SK-N-MC (cell line): Measurements from ENCODE around the gene SPATA31C1.
"Not testable (repeated sequence)": the region's sequence is repeated elsewhere in the genome, so short reads cannot be mapped to it uniquely, and the experiment has no call there.

Experiments used
- DNase-seq: peaks from one replicate; pipeline ENCODE4 v3.0.0-alpha.2; 2011; ENCODE audit warnings: low read depth, low spot score
- H3K27ac ChIP-seq: fragments of 200-600 bp; sonication (generic); 2 replicates; pipeline ENCODE4 v1.5.1; 2016; ENCODE audit warnings: mixed run types
- H3K36me3 ChIP-seq: fragments of 200-600 bp; sonication (generic); 2 replicates; pipeline ENCODE4 v1.6.1; 2017; ENCODE audit warnings: antibody characterized with exemption, low read length, mixed read lengths; ENCODE audit not compliant: insufficient read depth
- H3K4me3 ChIP-seq: fragments of 200-600 bp; sonication (generic); 2 replicates; pipeline ENCODE4 v1.5.1; 2016
- H3K9ac ChIP-seq: fragments of 200-600 bp; sonication (generic); 2 replicates; pipeline ENCODE4 v1.8.0; 2017; ENCODE audit warnings: mixed run types, mixed read lengths; ENCODE audit not compliant: insufficient read length
- H3K9me3 ChIP-seq: fragments of 200-600 bp; sonication (generic); 2 replicates; pipeline ENCODE4 v1.6.1; 2017; ENCODE audit warnings: low read depth, mild to moderate bottlenecking, antibody characterized with exemption, low read length, moderate library complexity, mixed read lengths
- EZH2 ChIP-seq: fragments of 200-600 bp; sonication (generic); IDR thresholded peaks from one replicate; pipeline ENCODE4 v1.6.1; 2017; ENCODE audit warnings: antibody characterized with exemption
- FOXP2 ChIP-seq: optimal IDR thresholded peaks from 2 replicates; pipeline ENCODE3; 2011; ENCODE audit warnings: mild to moderate bottlenecking, moderate library complexity; ENCODE audit not compliant: insufficient read depth; ENCODE audit errors: extremely low read length, control extremely low read depth
- POLR2AphosphoS5 ChIP-seq: IDR thresholded peaks from 2 replicates; pipeline ENCODE4 v1.6.1; 2012; ENCODE audit warnings: mild to moderate bottlenecking, low read depth, low read length, borderline replicate concordance

SPATA31C1 gene

DNA sequence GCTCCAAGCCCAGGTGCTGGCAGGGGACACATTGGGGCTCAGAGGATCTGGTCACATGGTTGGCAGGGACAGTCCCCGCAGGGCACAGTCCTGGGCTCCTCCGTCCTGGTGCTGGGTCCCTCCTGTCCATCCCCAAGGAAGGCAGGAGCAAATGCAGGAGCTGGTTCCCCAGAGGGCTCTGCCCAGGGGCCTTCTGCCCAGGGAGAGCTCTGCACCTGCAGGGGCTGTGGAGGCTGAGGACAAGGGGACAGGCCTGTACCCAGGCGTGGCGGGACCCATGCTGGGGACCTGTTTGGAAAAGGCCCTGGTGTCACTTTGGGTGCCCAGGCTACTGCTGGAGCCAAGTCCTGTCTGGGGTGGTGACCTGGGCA is 27.9 kb upstream of the SPATA31C1 start:
- peaks cover 5% of the 10 kb centered on the region; the same call in 1 of the 2 replicates for H3K36me3 ChIP-seq
- H3K27ac ChIP-seq, result no peak overlapping the region
- TF ChIP-seq POLR2AphosphoS5, result no peak
- TF ChIP-seq EZH2, result no peak
- no peak for TF ChIP-seq FOXP2
- no peak overlapping the region for H3K9ac ChIP-seq
- no peak for DNase-seq
- H3K4me3 ChIP-seq, result no peak overlapping the region
- no peaks in the 10 kb centered on the region for H3K9me3 ChIP-seq

DNA sequence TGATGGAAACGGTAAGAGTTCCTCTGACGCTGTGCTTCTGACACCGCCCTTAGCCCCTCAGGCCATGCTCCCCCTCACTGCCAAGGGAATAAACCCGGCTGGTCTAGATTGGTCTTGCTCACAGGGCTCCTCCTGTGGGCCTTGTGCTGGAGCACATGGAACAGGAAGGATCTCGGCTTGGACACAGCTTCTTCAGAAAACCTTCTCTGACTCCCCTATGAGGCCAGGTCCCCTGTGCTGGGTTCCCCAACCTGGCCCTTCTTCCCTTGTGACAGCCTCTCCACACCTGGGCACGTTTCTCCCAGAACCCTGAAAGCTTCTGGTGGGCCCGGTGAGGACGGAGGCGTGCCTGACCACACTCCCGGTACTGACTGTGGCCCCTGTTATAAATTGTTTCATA is 26.9 kb upstream of the SPATA31C1 start:
- Histone ChIP-seq H3K27ac (no peak overlapping the region), H3K36me3 (peaks cover 9% of the 10 kb centered on the region; the same call in 1 of the 2 replicates), H3K9me3 (no peaks in the 10 kb centered on the region), H3K4me3 (no peak overlapping the region), H3K9ac (no peak overlapping the region)
- DNase-seq, result no peak
- TF ChIP-seq FOXP2 (no peak), POLR2AphosphoS5 (no peak), EZH2 (no peak)

DNA sequence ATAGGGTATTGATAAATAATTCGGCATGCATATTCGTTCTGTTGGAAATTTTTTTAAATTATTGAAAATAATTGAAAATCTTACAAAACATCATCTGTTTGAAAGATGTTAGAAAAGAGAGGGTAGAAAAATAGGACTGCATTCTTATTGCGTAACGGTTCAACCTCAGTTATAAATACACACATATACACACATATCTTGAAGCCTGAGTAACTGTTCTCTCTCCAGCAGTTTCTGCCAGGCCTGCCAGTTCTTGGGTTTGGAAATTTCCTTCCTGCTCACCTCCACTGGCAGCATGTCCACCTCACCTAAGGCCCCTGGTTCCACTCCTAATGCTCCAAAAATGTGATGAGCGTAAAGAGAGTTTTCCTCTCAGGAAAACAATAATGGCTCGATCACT is 26.0 kb upstream of the SPATA31C1 start:
- no peak overlapping the region for H3K4me3 ChIP-seq
- TF ChIP-seq EZH2, result no peak
- no peak for TF ChIP-seq FOXP2
- no peak for TF ChIP-seq POLR2AphosphoS5
- no peak overlapping the region for H3K9ac ChIP-seq
- H3K36me3 ChIP-seq, result peaks cover 9% of the 10 kb centered on the region; the same call in 1 of the 2 replicates
- DNase-seq, result no peak
- no peaks in the 10 kb centered on the region for H3K9me3 ChIP-seq
- no peak overlapping the region for H3K27ac ChIP-seq

DNA sequence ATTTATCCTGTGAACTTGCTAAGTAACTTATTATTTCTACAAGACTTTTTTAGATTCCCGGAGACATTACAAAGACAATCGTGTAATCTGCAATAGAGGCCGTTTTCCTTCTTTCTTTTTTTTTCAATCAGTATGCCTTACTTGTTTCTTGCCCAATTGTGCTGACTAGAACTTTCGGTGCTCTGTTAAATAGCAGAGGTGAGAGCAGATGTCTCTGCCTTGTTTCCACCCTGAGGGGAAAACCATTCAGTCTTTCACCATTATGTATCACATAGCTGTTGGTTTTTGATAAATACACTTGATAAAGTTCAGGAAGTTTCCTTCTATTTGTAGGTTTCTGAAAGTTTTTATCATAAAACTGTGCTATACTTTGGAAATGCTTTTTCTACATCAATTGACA is 24.8 kb upstream of the SPATA31C1 start:
- no peak overlapping the region for H3K27ac ChIP-seq
- no peak for DNase-seq
- no peak for TF ChIP-seq POLR2AphosphoS5
- no peak for TF ChIP-seq EZH2
- no peak overlapping the region for H3K4me3 ChIP-seq
- H3K36me3 ChIP-seq, result peaks cover 9% of the 10 kb centered on the region; the same call in 1 of the 2 replicates
- H3K9me3 ChIP-seq, result no peaks in the 10 kb centered on the region
- H3K9ac ChIP-seq, result no peak overlapping the region

DNA sequence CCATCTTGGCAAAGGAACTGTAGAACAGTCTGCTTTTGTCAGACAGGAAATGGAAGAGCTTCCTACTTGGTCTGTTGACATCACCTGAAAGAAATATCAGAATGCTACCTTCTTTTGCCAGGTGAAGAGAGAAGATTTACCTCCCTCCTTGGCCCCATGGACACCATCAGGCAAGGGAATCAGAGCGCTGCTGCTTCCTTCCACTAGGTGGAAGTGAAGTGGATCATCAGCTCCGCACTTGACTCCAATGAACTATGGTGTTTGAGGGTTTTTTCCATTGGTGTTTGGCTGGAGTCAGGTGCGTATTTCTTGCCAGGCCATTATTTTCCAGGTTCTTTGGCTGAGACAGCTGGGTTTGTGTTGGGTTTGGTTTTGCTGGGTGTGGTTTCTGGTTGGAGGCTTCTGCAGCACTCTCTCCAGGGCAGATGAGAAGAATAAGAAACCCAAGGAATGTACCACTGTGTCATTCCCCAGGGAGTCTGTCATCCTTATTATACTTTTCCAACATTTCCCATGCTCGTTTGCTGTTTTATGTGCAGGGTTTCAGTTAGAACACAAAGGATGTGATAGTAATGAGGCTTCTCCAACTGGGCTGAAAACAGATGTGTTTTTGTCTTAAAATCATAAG is 22.6 kb upstream of the SPATA31C1 start:
- TF ChIP-seq POLR2AphosphoS5 (no peak), FOXP2 (no peak), EZH2 (no peak)
- Histone ChIP-seq H3K9ac (no peak overlapping the region), H3K36me3 (peaks cover 9% of the 10 kb centered on the region; the same call in 1 of the 2 replicates), H3K9me3 (no peaks in the 10 kb centered on the region), H3K27ac (no peak overlapping the region), H3K4me3 (no peak overlapping the region)
- DNase-seq, result no peak

DNA sequence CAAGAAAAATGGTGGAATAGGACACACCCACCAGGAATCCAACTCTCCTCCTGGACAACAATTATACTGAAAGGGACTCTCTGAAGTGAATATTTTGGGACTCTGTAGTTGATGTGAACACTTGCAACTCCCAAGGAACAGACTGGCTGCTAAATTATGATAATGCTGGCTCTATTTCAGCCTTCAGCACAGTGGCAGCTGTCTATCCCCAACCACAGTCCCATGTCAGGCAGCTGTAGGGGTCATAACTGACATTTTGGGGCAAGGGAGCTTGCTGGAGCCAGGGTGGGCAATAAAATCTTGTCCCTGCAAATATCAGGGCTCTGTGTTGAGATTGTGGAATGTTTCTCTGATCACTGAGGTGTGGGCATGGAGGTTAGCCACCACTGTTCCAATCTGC is 20.9 kb upstream of the SPATA31C1 start:
- H3K27ac ChIP-seq, result no peak overlapping the region
- H3K9ac ChIP-seq, result no peak overlapping the region
- TF ChIP-seq EZH2 (no peak), POLR2AphosphoS5 (no peak), FOXP2 (no peak)
- H3K4me3 ChIP-seq, result no peak overlapping the region
- peaks cover 9% of the 10 kb centered on the region; the same call in 1 of the 2 replicates for H3K36me3 ChIP-seq
- no peak for DNase-seq
- H3K9me3 ChIP-seq, result no peaks in the 10 kb centered on the region

DNA sequence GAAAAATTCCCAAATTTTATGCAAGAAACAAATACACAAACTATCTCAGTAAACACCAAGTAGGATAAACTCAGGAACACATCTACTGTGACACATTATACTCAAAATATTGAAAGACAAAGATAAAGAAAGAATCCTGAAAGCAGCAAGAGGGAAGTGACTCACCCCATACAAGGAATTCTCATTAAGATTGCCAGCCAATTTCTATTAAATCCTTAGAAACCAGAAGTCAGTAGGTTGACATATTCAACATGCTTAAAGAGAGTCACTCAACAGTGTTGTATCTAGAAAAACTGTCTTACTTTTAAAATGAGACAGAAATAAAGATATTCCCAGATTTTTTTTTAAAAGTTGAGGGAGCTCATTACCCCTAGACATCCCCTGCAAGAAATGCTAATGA is 19.6 kb upstream of the SPATA31C1 start:
- Histone ChIP-seq H3K9me3 (no peaks in the 10 kb centered on the region), H3K4me3 (no peak overlapping the region), H3K27ac (no peak overlapping the region), H3K36me3 (peaks cover 9% of the 10 kb centered on the region; the same call in 1 of the 2 replicates), H3K9ac (no peak overlapping the region)
- DNase-seq, result no peak
- no peak for TF ChIP-seq POLR2AphosphoS5
- TF ChIP-seq EZH2, result no peak
- TF ChIP-seq FOXP2, result no peak

DNA sequence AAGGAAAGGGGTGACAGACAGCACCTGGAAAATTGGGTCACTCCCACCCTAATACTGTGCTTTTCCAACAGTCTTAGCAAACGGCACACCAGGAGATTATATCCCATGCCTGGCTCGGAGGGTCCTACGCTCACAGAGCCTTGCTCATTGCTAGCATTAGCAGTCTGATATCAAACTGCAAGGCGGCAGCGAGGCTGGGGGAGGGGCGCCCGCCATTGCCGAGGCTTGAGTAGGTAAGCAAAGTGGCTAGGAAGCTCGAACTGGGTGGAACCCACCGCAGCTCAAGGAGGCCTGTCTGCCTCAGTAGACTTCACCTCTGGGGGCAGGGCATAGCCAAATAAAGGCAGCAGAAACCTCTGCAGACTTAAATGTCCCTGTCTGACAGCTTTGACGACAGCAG is 15.4 kb upstream of the SPATA31C1 start:
- H3K4me3 ChIP-seq, DNase-seq, H3K9ac ChIP-seq, H3K27ac ChIP-seq, H3K36me3 ChIP-seq, H3K9me3 ChIP-seq: not testable (repeated sequence)
